Measurements from ENCODE around the gene SWSAP1. TPM values are rescaled to one million over a fixed set of nuclear protein-coding genes. Genes with fewer than 3 reads are reported as not detected.
A peak's percentile ranks its signal among the peaks of the same experiment; 100 is the strongest.

Gene SWSAP1
- total RNA-seq, 1 donor: 0.72 TPM

DNA sequence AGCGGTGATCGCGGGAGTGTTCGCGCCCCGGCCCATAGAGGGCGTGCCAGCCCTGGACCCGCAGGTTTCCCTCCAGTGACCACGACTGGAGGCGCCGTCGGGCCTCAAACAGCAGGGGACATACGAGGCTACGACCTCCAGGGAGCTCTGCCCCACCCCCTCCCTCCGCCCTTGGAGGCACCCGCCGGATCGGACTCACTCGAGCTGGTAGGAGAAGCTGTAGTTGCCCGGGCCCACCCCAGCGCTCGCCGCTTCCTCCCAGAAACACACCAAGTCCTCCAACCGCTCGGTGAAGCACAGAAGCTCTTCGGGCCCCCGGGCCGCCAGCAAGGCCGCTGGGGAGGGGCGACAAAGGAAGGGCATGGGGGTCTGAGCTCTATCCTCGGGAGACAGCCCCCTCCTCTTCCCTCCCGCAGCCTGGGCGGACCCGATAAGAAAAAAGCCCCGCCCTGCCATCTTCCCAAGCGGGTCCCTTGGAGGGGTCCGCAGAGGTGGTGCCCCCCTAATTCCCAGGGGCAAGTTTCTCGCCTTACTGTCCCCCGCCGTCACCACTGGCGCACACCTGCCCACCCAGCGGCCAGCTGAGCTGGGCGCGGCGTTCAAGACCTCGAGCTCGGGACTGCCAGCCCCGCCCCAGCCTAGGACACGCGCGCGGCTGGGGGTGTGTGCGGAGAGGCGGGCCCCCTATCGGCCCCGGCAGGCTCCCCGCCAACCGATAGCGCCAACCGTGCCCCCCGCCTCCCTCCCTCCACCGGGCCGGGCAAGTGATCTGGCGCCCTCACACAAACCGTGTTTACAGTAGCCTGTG lies 8.6 kb downstream of the SWSAP1 start:
- H4K20me1 ChIP-seq (ENCODE audit: insufficient read depth, low read length): peaks cover 5% of the 10 kb centered on the region
- no peaks in the 10 kb centered on the region for H3K9me3 ChIP-seq (ENCODE audit: low read depth, low read length)
- H3K36me3 ChIP-seq (ENCODE audit: insufficient read depth, low read length): no peaks in the 10 kb centered on the region
- H2AFZ ChIP-seq (ENCODE audit: low read length): no peak overlapping the region
- H3K27ac ChIP-seq (ENCODE audit: low read depth, low read length): no peak overlapping the region
- H3K4me3 ChIP-seq (ENCODE audit: insufficient read depth, low read length): peak overlapping the region; percentile 60
- H3K79me2 ChIP-seq (ENCODE audit: insufficient read depth, low read length): peaks cover 6% of the 10 kb centered on the region
- peak overlapping the region; percentile 60 for H3K4me2 ChIP-seq (ENCODE audit: insufficient read depth, low read length)
- H3K4me1 ChIP-seq (ENCODE audit: insufficient read depth, low read length): peaks cover 18% of the 10 kb centered on the region
- DNase-seq (ENCODE audit: insufficient read length, low spot score, missing footprints): peak; percentile 89
- H3K27me3 ChIP-seq (ENCODE audit: insufficient read depth, low read length): peaks cover 14% of the 10 kb centered on the region
- TF ChIP-seq, protein P1, sequence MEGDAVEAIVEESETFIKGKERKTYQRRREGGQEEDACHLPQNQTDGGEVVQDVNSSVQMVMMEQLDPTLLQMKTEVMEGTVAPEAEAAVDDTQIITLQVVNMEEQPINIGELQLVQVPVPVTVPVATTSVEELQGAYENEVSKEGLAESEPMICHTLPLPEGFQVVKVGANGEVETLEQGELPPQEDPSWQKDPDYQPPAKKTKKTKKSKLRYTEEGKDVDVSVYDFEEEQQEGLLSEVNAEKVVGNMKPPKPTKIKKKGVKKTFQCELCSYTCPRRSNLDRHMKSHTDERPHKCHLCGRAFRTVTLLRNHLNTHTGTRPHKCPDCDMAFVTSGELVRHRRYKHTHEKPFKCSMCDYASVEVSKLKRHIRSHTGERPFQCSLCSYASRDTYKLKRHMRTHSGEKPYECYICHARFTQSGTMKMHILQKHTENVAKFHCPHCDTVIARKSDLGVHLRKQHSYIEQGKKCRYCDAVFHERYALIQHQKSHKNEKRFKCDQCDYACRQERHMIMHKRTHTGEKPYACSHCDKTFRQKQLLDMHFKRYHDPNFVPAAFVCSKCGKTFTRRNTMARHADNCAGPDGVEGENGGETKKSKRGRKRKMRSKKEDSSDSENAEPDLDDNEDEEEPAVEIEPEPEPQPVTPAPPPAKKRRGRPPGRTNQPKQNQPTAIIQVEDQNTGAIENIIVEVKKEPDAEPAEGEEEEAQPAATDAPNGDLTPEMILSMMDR (IDR thresholded peaks at IDR 0.05; ENCODE audit: extremely low read depth, low read depth, low read length): peak; percentile 59

DNA sequence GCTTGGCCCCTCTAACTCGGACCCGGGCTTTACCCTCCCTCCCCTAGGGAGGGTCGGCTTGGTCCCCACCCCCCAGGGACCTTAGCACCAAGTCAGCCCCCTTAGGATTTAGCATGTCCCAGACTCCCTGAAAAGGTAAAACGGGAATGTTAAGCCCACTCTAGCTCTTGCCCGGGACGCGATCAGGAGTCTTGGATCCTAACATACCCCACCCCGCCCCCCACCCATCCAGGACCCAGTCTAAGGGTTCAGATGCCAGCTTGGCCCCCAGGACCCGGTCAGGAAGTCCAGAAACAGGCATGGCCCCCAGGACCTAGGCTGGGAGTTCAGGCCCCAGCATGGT lies 9.2 kb downstream of the SWSAP1 start:
- Histone ChIP-seq H3K4me2 (ENCODE audit: insufficient read depth, low read length) (peak overlapping the region; percentile 60), H3K27me3 (ENCODE audit: insufficient read depth, low read length) (peaks cover 14% of the 10 kb centered on the region), H3K36me3 (ENCODE audit: insufficient read depth, low read length) (no peaks in the 10 kb centered on the region), H3K27ac (ENCODE audit: low read depth, low read length) (no peak overlapping the region), H2AFZ (ENCODE audit: low read length) (no peak overlapping the region), H3K9me3 (ENCODE audit: low read depth, low read length) (no peaks in the 10 kb centered on the region), H3K79me2 (ENCODE audit: insufficient read depth, low read length) (peaks cover 6% of the 10 kb centered on the region), H3K4me3 (ENCODE audit: insufficient read depth, low read length) (peak overlapping the region; percentile 60), H4K20me1 (ENCODE audit: insufficient read depth, low read length) (no peaks in the 10 kb centered on the region), H3K4me1 (ENCODE audit: insufficient read depth, low read length) (peaks cover 12% of the 10 kb centered on the region)
- TF ChIP-seq, protein P1 (IDR thresholded peaks at IDR 0.05; ENCODE audit: extremely low read depth, low read depth, low read length): no peak
- peak; percentile 66 for DNase-seq (ENCODE audit: insufficient read length, low spot score, missing footprints)

DNA sequence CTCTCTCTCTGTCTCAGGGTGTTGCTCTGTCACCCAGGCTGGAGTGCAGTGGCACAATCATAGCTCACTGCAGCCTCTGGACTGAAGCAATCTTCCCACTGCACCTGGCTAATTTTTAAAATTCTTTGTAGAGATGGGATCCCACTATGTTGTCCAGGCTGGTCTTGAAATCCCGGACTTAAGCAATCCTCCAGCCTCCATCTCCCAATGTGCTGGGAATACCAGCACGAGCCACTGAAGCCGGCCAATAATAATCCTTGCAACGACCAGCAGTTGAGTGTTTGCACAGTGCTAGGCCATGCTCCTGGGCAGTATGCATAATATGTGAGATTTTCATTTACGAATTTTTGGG lies 10.3 kb downstream of the SWSAP1 start:
- Histone ChIP-seq H3K9me3 (ENCODE audit: low read depth, low read length) (no peaks in the 10 kb centered on the region), H3K27me3 (ENCODE audit: insufficient read depth, low read length) (peaks cover 14% of the 10 kb centered on the region), H4K20me1 (ENCODE audit: insufficient read depth, low read length) (no peaks in the 10 kb centered on the region), H3K4me2 (ENCODE audit: insufficient read depth, low read length) (no peak overlapping the region), H3K36me3 (ENCODE audit: insufficient read depth, low read length) (no peaks in the 10 kb centered on the region), H3K79me2 (ENCODE audit: insufficient read depth, low read length) (peaks cover 6% of the 10 kb centered on the region), H3K4me3 (ENCODE audit: insufficient read depth, low read length) (no peak overlapping the region), H2AFZ (ENCODE audit: low read length) (no peak overlapping the region), H3K27ac (ENCODE audit: low read depth, low read length) (no peak overlapping the region), H3K4me1 (ENCODE audit: insufficient read depth, low read length) (peaks cover 10% of the 10 kb centered on the region)
- peak; percentile 19 for DNase-seq (ENCODE audit: insufficient read length, low spot score, missing footprints)
- TF ChIP-seq, protein P1 (IDR thresholded peaks at IDR 0.05; ENCODE audit: extremely low read depth, low read depth, low read length): no peak

DNA sequence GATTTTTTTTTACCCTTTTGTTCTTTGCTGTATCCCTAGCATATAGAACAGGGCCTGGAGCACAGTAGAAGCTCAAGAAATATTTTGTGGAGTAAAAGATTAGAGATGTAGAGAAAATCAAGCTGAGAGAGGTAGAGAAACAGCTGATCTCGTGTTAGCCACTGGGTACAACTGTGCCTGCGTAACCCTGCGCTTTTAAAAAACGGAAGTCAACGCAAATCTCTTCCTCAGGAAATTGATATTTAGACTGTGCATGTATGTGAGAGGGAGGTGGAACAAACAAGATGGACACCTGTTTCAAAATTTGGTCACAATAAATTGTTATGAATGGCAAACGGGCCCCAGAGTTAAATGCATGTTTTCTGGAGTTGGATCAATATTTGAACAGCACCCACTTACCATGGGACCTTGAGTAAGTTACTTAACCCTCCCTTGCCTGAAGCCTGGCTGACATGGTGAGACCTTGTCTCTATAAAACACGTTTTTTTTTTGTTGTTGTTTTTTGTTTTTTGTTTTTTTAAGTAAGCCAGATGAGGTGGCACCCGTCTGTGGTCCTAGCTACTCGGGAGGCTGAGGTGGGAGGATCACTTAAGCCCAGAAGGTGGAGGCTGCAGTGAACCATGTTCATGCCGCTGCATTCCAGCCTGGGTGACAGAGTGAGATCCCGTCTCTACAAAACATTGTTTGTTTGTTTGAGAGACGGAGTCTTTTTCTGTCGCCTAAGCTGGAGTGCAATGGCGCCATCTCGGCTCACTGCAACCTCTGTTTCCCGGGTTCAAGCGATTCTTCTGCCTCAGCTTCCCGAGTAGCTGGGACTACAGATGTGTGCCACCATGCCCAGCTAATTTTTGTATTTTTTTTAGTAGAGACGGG lies 12.9 kb downstream of the SWSAP1 start:
- Histone ChIP-seq H3K4me3 (ENCODE audit: insufficient read depth, low read length) (no peak overlapping the region), H3K4me1 (ENCODE audit: insufficient read depth, low read length) (no peaks in the 10 kb centered on the region), H3K27ac (ENCODE audit: low read depth, low read length) (no peak overlapping the region), H2AFZ (ENCODE audit: low read length) (no peak overlapping the region), H3K27me3 (ENCODE audit: insufficient read depth, low read length) (peaks cover 12% of the 10 kb centered on the region), H3K9me3 (ENCODE audit: low read depth, low read length) (peaks cover 2% of the 10 kb centered on the region), H3K36me3 (ENCODE audit: insufficient read depth, low read length) (no peaks in the 10 kb centered on the region), H3K4me2 (ENCODE audit: insufficient read depth, low read length) (no peak overlapping the region), H3K79me2 (ENCODE audit: insufficient read depth, low read length) (no peaks in the 10 kb centered on the region), H4K20me1 (ENCODE audit: insufficient read depth, low read length) (no peaks in the 10 kb centered on the region)
- TF ChIP-seq, protein P1 (IDR thresholded peaks at IDR 0.05; ENCODE audit: extremely low read depth, low read depth, low read length): no peak
- DNase-seq (ENCODE audit: insufficient read length, low spot score, missing footprints): peak; percentile 18

Measured in osteoblast (primary cell).